ENCODE results near the gene PNMA8C.

PNMA8C gene

DNA sequence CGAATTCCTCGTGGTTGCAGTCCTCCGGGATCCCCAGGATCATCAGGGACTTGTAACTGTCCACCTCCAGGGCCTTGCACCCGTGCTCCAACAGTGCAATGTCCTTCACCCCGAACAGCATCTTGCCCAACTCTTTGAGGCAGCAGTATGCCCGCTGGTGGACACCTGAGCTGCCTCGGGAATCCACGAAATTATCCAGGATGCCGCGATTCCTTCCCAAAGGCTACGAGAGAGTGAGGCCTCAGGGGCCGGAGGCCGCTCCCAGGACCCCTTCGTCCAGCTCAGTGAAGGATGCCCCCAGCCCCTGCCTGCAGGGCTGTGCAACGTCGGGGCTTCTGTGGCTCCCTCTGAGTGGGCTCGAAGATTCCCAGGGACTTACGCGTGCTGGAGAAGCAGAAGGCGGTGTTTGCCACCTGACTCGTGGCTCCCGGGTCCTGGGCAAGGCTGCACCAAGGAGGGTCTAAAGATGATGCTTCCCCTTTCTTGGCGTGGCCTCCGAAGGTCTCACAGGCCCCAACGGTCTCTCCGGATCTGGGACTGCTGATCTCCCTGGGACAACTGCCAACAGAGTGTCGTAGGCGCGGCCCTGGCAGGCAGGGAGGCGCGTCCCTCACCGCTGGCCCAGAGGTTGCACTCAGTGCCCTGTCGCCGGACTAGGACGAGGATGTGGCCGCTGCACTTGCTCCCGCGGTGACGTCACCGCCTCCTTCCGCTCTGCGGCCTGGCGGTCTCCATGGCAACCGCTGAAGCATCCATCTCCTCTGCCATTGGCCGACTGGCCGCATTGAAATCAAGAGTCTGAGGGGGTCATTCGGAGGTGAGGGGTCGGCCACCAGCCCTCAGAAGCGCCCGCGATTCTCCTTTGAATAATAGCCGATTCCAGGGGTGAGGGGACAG, at the start of gene PNMA8C:
TSS of gene PNMA8C (minus strand) at position 698 of the 897 bp plus-strand sequence. CDS start at position 121, 577 bp downstream.
- peak; percentile 87 for DNase-seq (ENCODE audit: low spot score)

DNA sequence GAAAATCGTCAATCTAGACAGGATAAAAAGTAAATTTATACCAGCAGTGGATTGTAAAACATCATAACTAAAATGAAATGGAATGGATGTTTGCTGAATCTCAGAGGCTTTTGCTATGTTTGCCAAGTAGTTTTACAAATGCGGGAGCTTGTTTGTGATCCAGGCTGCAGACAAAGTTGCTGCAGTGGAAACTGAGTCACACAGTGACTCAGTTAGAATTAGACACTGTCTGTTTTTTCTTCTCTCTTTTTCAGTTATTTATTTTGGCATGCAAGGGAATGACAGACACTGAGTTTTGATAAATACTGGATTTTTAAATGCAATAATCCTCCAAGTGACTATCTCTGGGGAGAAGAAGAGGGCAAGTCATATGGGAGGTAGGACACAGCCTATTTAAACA, 47.2 kb upstream of the PNMA8C start:
- no peak for DNase-seq (ENCODE audit: low spot score)

DNA sequence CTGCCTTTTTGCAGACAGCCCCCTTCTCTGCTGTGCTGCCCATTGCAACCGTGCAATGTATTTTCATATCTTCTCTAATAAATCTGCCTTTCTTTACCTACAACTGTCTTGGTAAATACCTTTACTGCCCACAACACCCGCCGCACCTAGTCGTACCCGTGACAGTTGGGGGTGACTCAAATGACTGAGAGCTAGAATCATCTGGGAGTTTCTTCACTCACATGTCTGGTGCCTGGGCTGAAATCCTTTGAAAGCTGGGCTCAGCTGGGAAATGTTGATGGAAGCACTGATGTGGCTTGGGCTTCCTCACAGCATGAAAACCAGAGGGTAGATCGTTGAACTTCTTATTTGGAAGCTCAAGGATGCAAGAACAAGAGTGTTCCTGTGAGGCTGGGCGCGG, 45.5 kb upstream of the PNMA8C start:
- no peak for DNase-seq (ENCODE audit: low spot score)

DNA sequence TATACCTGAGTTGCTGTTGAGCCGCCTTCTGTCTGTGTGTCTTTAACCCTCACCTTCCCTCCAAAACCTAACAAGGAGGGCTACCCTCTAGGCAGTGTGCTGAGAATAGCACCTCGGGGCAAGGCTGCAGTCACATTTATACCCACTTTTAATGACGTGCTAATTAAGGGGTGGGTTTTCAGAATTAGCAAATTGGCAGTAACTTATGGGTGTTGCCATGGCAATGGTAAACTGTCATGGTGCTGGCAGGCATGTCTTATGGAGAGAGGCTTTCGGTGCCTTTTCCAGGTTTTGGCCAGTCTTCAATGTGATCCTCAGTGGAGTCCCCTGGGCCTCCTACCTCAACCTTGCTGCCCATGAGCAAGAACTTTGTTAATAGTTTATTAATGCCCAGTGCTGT, 43.9 kb upstream of the PNMA8C start:
- DNase-seq (ENCODE audit: low spot score) = no peak

DNA sequence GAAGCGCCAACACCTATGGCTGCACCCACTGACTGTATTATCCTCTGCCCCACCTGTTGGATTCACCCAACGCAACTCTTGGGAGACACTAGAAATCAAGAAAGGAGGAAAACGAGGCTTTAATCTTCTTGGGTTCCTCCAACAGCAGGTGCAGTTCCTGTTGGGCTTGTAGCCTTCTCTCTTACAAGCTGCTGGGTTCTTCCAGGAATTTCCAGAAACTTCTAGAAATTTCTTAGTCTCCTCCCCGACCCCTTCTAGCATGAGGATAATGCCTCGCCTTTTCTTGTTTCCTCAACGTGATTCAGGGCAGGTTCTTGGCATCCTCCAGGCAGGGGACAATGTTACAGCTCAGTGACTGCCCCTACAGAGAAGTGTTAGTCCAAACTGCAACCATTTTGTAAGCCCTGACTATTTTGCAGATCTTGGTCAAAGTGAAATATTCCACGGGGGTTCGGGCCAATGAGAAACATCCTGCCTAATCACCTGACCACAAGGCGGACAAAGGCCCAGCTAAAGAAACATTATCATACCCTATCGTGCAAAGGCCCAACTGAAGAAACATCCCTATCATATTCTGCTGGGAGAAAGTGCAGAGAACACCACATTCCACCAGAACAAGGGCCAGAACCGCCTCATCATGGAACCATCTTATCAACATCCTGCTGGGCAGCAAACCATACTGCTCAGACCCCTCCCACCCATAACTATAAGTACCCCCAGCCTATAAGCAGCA, 43.2 kb upstream of the PNMA8C start:
- DNase-seq (ENCODE audit: low spot score) = no peak

DNA sequence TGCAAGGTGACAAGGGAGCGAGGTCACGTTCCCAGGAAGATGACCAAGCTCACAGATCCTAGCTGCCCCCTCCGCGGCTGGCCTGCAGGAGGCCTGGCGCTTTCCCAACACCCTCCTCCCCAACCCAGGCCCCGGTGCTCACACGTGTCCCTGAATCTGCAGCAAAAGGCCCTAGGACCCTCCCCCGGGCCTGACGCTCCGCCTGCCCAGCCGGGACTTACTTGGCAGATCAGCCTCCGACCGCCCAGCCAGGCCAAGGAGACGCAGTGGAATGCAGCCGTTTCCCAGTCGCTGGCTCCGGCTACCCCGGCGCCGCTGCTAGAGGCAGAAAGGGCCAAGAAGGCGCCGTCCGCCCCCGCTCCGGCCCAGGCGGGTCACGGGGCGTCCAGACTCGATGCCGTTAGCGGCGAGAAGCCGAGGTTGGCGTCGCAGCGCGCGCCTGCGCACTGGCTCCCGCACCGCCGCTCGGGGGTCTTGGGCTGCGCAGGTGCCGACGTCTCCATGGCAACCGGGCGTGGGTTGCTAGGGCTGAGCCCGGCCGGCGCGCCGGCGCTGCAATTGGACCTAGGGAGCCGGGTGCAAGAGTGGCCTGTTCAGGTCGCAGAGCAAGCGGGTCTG, 42.5 kb upstream of the PNMA8C start, which contains the start of gene PNMA8A:
TSS of gene PNMA8A (minus strand) at position 448 of the 618 bp plus-strand sequence. CDS start 528 bp downstream, outside the sequence.
- DNase-seq (ENCODE audit: low spot score) = peak; percentile 99

DNA sequence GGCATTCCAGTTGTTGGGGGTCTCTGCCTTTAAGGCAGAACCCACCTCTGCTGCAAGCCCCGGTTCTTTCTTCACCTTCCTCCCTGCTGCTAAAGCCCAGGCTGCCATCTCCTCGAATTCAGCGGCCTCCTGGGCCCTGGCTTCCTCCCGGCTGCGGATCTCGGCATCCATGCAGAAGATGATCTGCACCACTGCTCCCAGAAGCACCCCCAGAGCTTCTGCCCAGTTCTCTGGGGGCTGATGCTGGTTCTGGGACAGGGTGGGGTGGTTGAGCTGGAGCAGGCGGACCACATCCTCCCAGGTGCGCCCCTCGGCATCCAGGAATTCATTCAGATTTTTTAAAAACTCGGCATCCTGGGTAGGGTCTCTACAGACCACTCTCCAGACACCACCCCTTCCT, 41.6 kb upstream of the PNMA8C start:
- DNase-seq (ENCODE audit: low spot score) = no peak

DNA sequence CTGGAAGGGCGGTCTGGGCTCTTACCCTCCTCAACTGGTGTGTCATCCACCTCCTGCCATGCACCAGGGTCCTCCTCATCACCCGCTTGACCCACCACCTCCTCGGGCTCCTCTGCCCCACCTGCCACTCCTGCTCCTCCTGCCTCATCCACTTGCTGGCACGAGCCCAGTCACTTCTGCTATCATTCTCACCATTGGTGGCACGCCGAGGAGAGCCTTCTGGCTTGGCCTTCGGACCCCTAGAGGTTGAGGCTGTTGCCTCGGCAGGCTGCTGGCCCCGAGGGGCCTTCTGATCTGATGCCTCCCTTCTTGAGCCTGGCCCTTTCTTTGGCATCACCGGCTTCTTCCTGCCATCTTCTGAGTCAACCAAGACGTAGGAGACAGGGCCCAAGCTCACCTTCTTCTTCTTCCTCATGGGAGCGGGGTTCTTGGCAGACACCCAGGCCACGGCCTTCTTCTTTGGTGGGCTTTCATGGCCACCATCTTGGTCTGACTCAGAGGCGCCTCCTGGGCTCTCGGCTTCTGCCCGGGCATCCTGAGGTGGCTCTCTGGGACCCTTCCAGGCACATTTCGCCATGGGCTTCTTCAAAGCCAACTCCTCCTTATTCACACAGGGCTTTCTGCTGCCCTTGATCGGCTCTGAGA, 40.9 kb upstream of the PNMA8C start:
- DNase-seq (ENCODE audit: low spot score) = no peak

DNA sequence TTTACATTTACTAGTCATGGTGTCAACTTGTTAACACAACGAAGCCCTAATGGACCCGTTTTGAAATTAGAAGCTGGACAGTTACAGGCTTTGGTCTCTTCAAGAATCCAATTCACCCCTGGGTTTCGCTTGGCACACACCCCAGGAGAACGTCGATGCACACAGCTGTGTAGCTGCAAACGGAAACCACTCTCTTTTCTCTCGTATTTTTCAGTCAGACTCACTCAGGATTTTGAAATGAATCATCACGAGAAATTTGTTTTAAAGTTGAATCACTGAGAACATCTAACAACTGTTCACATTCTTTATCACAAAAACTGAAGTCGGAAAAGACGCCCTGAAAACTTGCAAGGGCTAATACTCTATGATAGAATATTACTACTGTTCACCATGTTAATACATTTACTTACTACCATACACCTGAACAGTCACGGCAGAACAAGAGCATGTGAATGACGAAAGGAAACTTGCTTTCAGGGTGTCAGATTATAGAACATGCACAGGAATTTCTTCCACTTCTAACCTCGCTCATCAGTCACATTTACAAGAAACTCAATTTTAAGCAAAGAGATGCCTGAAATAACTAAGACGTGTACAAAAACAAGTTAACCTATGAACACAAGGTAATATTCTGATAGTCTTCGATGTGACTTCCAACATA, 37.9 kb upstream of the PNMA8C start:
- no peak for DNase-seq (ENCODE audit: low spot score)

DNA sequence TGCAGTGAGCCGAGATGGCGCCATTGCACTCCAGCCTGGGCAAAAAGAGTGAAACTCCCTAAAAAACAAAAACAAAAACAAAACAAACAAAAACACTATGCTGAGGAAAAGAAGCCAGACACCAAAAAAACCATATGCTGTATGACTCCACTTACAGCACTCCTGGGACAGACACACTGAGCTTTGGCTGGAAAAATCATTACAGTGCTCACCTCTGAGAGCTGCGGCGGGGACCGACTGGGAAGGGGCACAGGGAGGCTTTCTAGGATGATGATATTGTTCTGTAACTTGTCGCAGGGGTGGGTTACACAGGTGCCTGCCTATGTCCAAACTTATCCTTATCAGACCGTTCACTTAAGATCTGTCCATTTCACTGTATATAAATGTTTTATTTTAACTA, 34.8 kb upstream of the PNMA8C start:
- no peak for DNase-seq (ENCODE audit: low spot score)

DNA sequence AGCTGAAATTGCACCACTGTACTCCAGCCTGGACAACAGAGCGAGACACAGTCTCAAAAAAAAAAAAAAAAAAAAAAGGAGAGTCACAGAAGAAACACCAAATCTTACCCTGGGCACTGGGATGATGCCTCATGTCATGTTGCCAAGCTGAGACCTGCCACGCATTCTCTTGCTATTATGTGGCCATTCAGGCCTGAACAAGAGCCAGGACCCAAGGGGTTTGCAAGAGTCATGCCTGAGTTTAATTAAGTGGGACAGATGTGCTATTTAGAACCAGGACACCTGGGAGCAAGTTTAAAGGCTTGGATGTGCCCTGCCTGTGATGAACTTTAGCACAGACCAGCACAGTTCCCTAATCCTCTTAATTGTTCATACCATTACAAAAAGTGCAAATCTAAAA, 32.8 kb upstream of the PNMA8C start:
- DNase-seq (ENCODE audit: low spot score) = no peak

DNA sequence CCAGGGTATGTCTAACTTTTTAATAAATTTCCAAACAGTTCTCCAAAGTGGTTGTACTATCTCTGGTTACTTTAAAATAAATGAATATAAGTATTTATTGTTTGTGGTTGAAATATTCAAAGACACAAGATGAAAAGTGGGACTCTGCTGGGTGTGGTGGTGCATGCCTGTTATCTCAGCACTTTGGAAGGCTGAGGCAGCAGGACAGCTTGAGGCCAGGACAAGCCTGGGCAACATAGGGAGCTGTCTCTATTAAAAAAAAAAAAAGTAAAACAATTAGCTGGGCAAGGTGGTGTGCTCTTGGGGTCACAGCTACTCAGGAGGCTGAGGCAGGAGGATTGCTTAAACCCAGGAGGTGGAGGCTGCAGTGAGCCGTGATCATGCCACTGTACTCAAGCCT, 32.2 kb upstream of the PNMA8C start:
- no peak for DNase-seq (ENCODE audit: low spot score)

DNA sequence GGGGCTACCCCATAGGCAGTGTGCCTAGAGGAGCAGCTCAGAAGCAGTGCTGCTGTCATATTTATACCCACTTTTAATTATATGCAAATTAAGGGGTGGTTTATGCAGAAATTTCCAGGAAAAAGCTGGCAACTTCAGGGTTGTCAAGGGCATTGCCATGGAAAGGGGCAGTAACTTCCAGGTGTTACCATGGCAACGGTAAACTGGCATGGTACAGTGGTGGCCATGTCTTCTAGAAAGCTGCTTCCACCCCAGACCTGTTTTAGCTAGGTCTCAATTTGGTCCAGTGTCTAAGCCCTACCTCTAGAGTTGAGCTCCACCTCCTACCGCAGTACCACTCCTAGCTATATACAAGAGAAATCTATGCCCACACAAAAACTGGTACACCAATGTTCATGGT, 31.3 kb upstream of the PNMA8C start:
- no peak for DNase-seq (ENCODE audit: low spot score)

DNA sequence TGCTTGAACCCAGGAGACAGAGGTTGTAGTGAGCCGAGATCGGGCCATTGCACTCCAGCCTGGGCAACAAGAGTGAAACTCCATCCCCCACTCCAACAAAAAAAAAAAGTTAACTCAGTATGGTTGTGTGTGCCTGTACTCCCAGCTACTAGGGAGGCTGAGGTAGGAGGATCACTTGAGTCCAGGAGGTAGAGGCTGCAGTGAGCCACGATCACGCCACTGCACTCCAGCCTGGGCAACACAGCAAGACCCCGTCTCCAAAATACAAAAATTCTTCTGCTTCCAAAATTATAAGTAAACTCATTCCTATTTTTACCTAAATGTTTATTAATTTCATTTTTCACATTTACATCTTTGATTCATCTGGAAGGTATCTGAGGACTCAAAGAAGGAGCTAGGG, 28.2 kb upstream of the PNMA8C start:
- DNase-seq (ENCODE audit: low spot score) = no peak

DNA sequence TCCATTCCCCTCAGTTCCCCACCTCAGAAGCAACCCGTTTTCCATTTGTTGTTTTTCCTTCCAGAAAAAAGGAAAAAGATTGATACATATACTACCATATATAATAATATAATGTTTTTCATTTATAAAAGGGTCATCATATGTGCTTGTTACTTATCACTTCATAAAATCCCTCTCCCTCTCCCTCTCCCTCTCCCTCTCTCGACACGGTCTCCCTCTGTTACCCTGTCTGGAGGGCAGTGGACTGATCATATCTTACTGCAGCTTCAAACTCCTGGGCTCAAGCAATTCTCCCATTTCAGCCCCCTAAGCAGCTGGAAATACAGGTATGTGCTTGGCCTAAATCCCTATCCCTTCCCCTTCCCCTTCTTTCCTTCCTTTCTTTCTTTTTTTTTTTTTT, 25.5 kb upstream of the PNMA8C start:
- no peak for DNase-seq (ENCODE audit: low spot score)

DNA sequence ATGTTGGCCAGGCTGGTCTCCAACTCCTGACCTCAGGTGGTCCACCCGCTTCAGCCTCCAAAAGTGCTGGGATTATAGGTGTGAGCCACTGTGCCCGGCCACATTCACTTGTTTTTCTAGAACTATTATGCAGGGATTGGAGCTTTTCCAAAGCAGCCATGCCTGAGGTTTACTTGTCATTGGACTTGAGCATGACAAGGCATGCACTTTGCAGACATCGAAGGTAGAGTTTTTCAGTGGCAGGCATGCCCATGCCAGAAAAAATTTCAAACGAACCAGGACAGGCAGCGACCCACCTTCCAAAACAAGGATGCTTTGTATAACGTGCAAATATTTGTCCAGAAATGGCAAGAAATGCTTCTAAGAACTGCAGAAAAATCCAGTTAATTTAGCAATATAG, 24.9 kb upstream of the PNMA8C start:
- no peak for DNase-seq (ENCODE audit: low spot score)

DNA sequence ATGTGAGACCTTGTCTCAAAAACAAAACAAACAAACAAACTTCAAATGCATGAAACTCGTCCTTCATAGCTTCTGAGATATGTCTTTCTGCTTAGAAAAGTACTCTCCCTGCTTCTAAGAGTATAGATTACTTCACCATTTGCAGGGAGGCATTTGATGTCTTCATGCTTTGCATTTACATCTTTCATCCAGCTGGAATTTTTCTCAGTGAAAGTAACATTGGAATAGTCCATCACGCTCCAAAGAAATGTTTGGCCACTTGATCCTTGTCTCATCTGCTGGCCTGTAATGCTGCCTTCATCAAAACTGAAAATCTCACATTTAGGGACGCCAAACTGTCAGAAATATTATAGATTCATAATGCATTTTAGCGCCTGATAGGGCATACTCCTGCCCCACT, 23.4 kb upstream of the PNMA8C start:
- no peak for DNase-seq (ENCODE audit: low spot score)

DNA sequence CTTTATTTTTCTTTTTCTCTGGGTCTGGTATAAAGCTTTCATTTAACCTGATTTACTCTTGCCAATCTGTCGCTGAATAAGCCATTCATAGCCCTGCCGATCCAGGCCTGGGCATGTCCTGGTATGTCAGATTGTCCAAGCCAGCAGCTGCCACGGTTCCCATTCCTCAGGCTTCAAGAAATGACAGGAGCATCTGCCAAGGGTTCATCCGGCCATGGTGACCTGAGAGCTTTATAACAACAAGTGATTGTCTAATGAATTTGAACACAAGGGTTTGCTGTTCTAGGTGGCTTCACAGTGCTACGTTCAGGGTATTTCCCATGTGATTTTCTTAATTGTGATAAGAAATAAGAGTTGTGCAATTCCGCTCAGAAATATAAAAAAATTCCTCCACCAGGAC, 22.6 kb upstream of the PNMA8C start:
- DNase-seq (ENCODE audit: low spot score) = no peak

DNA sequence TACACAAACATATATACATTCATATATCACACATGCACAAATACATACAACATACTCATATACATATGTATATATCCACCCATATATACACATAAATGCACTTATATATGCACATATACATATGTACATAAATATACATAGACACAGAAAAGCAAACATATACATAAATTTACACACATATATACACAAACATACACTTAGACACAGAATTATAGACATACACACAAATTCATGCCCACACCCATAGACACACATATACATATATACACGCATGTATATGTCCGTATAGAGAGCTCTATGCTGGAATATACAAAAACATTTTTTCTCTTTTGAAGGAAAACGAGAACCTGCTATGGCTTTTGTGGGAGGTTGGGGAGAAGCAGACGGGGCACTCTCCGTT, 22.0 kb upstream of the PNMA8C start:
- DNase-seq (ENCODE audit: low spot score) = no peak

DNA sequence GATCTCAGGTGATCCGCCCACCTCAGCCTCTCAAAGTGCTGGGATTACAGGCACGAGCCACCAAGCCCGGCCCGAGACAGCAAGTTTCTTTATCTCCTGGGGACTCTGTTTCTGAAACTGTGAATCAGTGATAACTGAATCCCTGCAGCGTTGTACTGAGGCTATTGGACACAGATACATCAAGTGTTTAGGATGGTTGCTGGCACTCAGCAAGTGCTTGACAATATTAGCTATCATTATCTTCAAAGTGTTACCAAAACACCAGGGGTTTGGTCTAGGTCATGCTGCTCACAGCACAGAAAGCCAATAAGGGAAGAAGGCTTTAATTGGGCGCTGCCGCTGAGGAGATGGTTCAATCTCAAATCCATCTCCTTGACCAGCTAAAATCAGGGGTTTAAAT, 20.5 kb upstream of the PNMA8C start:
- DNase-seq (ENCODE audit: low spot score) = no peak

DNA sequence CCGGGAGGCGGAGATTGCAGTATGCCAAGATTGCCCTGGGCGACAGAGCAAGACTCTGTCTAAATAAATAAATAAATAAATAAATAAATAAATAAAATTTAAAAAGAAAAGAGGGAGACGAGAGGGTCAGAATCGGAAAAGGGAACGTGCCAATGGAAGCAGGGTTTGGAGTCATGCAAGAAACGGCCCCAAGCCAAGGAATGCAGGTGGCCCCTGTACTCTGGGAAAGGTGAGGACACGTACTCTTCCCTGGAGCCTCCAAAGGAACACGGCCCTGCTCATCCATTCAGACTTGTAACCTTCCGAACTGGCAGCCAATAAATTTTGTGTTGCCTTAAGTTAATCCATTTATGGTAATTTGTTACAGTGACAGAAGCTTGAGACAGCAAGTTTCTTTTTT, 19.9 kb upstream of the PNMA8C start:
- no peak for DNase-seq (ENCODE audit: low spot score)

DNA sequence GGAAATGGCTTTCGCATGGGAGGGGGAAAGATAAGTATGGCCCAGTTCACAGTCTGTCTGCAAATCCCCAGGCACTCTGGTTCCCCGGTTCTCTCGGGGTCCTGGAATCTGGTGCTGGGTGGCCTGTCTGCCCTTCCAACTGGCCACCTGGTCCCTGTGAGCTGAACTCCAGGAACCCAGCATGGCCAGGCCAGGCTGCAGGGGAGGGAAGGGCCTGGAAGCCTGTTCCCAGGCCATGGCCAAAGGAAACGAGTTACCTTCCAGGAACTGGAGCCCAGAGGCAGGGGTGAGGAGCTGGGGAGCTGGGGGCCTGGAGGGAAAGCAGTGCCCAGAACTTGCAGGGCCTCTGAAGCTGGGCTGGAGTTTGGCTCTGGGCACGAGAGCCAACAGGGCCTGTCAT, 19.1 kb upstream of the PNMA8C start:
- no peak for DNase-seq (ENCODE audit: low spot score)
